Vagina (tissue), 2 donors: Measurements from ENCODE around the gene FOCAD.

Experiments
- CTCF ChIP-seq, 3 experiments: fragments of 450-650 bp in 2 of 3; fragments of 200-600 bp in 1 of 3; sonication (generic) in 1 of 3; IDR thresholded peaks; one replicate each; pipeline ENCODE4 v1.5.1; 2017 to 2019; ENCODE audit warnings: antibody characterized with exemption in 3 of 3, mild to moderate bottlenecking in 2 of 3, moderate library complexity in 2 of 3
- POLR2A ChIP-seq, 2 donors: fragments of 450-650 bp; IDR thresholded peaks; one replicate each; pipeline ENCODE4 v1.6.1; 2017; ENCODE audit warnings: antibody characterized with exemption in 2 of 2, mild to moderate bottlenecking in 2 of 2, moderate library complexity in 2 of 2

GRCh38 chr9:20683351-20684034 is 566 bp upstream of the FOCAD start:
- TF ChIP-seq POLR2A (IDR thresholded peaks at IDR 0.05) (no peak), CTCF (IDR thresholded peaks at IDR 0.05) (no peak)
